Retina (tissue), 1 donor: Measurements from ENCODE around the gene LRRC36.

Source experiments
- DNase-seq: peaks from one replicate; pipeline ENCODE4 v3.0.0-alpha.2; 2016

Gene LRRC36

GRCh38 chr16:67391424-67392300 is 65.0 kb downstream of the LRRC36 start:
- peak; percentile 49 for DNase-seq

- peak; percentile 41 for DNase-seq
Observed at GRCh38 chr16:67392301-67393059, 65.9 kb downstream of the LRRC36 start.

DNA sequence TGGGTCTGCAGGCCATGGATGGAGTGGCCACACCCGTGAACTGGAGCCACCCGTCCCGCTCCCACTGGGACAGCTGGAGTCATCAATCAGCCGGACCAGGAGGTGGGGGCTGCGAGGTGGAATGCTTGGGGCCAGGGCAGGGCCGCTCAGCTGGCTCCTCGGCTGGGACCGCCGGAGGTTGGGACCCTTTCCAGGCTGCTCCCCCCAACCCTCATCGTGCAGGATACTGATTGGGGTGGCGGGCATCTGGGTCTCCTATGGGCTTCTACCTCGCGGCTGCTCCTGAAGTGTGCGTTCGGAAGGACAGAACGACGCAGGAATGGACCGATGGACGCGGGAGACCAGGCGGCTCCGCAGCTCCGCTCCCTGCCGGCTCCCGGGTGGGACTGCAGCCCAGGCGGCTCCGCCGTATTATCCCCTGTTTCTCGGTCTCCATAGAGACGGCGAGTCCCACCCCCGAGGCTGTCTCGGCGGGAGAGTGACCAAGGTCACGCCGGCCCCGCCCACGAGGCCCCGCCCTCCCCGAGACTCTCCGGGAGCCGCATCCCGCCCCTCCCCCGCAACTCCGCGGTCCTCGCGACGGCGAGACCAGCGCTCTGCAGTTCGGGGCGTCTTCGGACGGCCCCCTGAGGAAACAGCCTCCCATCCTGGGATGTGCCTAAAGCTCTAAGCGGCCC is 66.6 kb downstream of the LRRC36 start, which contains the start of gene TPPP3:
Gene TPPP3, minus strand, starts transcription at position 388 of the 677 bp plus-strand sequence. CDS start 2,387 bp downstream, outside the sequence.
- DNase-seq: peak; percentile 92

- peak; percentile 84 for DNase-seq
Observed at GRCh38 chr16:67393788-67394154, 67.2 kb downstream of the LRRC36 start.

- DNase-seq: peak; percentile 61
Observed at GRCh38 chr16:67394155-67395104, 67.8 kb downstream of the LRRC36 start.

- no peak for DNase-seq
Observed at GRCh38 chr16:67395105-67395457, 68.5 kb downstream of the LRRC36 start.

GRCh38 chr16:67395458-67396158 is 69.0 kb downstream of the LRRC36 start:
- peak; percentile 88 for DNase-seq

GRCh38 chr16:67396159-67397035 is 69.8 kb downstream of the LRRC36 start:
- DNase-seq: peak; percentile 91

DNA sequence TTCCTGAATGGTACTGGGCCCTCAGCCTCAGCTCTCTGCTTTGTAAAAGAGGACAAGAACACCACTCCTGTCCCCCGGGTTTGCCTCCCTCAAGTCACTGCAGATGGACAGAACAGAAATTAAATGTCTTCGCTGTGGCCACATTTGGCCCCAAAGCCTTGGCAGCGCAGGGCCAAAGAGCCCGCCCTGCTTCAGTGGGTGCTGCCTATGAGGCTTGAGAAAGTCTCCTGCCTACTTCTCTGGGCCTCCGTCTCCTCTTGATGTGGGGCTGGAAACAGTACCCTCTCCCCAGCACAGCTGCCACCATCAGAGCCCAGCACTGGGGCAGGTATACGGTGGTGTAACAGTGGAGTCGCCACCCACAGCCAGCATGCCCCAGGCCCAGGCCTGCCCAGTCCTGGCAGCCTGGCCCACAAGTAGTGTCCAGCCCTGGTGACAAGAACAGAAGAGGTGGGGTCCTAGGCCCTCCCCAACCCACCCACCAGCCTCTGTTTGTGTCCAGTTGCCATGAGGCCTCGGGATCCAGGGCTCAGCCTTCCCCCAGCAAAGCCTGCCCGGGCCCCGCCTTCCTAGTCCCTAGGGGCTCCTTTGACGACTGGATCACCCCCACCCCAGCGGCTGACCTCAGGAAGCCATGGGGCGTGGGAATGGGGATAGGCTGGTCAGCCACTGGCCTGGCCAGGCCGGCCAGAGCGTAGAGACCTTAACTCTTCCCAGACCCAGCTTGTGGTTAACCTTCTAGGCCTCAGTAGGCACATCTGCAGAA is 70.6 kb downstream of the LRRC36 start:
- peak; percentile 45 for DNase-seq

- DNase-seq: peak; percentile 65
Observed at GRCh38 chr16:67397812-67398545, 71.4 kb downstream of the LRRC36 start.

DNA sequence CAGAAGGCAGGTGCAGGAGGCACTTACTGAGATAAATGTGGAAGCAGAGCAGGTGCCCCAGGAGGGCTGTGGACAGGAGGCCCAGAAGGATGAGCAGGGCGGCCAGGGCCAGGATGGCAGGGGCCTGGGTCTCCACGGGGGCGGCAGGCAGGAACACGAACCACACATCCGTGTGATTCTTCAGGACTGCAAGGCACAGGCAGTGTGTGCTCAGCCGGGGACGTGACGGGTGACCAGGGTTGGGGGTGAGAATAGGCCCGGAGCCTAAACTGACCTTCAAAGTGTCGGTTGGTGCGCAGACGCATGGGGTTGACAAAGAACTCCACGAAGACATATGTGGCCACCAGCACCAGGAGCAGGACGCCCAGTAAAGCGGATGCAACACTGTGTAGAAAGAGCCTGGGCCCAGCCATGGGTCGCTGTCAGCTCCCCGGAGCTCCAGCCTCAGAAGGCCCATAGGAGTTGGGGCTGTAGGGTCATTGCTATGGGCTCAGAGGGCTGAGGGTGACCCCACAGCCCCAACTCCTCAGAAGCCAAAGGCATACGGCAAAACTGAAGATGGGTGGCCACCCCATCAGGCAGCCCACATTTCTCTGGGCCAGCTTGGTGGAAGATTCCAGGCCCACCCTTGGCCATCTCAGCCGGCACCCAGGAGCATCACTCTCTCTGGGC is 72.1 kb downstream of the LRRC36 start:
- DNase-seq: no peak

- DNase-seq: peak; percentile 94
Observed at GRCh38 chr16:67399218-67399733, 72.7 kb downstream of the LRRC36 start.

DNA sequence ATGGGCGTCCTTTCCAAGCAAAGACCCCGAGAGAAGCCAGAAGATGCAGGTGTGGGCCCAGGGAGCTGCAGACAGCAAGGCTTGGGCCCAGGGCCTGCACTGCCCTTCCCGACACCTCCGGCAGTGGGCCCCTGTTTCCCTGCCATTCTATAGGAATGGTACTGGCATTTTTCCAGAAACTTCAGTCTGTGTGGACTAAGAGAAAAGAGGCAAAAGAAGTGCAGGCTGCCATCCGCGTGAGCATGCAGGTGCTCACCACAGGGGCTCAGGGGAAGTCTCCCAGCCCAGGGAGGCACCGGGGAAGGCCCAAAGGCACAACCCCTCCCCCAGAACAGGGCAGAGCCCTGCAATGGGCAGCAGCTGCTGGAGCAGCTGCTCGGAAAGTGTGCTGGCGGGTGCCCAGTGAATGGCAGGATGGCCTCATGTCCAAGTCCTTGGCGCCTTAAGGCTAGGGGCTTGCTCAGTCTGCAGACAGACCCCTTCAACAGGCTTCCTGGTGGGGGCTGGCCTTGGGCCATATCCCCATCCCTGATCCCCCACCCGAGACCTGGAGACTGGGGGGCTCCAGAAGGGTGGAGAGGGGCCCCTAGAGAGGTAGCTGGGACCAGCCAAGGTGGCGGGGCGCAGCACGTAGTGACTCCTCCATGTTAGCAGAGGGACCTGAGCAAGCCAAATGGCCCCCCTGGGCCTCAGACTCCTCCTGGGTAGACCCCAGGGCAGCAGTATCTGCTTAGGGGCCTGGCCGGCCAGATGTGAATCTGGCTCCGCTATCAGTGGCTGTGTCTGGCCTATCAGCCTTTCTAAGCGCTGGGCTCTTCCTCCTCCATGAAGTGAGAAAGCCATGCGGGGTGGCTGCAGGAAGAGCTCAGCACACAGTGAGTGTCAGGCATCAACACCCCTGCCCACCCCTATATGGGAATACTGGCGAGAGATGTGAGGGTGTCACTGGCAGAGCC is 73.4 kb downstream of the LRRC36 start:
- DNase-seq: no peak

DNA sequence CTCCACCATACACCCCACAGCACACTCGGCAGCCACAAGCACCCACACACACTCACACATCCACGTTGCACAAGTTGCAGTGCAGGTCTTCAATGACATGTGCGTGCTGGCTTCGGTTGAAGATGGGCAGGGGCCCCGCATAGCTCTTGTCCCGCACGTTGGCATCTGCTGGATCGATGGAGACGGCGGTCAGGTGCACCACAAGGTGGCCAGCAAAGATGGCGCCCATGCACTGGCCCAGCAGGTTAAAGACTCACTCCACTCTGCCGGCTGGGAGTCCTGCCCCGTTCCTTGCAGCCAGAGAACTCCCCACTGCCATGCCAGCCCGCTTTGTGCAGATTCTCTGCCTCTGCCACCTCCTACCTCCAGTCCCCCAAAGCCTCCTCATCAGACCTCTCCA is 74.3 kb downstream of the LRRC36 start:
- no peak for DNase-seq

DNA sequence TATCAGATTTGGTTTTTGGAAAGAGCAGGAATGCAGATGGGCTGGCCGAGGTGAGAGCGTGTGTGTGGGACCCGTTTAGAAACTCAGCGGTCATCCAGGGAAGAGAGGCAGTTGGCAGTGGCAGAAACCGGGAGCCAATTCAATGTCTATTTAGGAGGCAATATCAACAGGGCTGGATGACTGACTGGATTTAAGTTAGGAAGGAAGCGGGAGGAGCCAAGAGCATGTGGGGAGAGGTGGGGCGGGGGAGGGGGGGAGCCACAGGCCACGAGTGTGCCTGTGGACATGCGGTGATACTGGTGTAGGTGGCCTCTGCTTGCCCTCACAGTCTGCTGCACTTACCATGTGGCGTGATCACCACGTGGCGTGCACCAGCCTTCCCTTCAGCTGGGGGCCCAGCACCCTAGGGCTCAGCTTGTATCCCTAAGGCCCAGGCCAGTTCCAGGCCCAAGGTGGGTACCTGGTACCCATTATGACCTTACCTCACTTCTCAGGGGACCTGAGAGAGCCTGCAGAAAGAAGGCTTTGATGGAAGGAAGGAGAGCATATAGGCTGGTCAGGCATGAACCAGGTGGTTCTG is 77.5 kb downstream of the LRRC36 start:
- no peak for DNase-seq

DNA sequence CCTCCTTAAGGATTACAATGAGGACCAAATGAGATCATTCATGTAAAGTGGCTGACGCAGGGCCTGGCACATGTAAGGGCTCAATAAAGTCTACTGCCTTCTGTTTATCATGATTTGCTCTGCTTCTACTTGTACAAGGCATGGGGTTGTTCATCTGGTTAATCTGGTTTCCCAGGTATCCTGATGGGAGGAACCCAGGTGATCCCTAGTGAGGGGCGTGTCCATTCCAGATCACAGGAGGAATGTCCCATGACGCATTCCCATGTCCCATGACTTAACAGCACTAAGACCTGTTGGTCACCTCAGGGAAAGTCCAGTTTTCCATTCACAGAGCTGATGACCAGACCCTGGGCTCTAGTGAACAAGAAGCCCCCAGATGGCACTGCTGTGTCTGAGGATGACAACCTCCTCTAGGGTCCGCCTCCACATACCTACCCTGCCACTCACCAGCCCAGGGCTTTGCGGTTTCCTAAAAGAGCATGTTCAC is 78.2 kb downstream of the LRRC36 start:
- no peak for DNase-seq
